Effector CD4-positive, alpha-beta T cell (primary cell): ENCODE results near the gene ABLIM3.

Experiments used
- DNase-seq: peaks from one replicate; pipeline ENCODE4 v3.0.0-alpha.2; 2020

The ABLIM3 gene

GRCh38 chr5:149195337-149195887 is 54.1 kb downstream of the ABLIM3 start:
- no peak for DNase-seq

- DNase-seq: no peak
Measured at GRCh38 chr5:149195962-149196361, 54.7 kb downstream of the ABLIM3 start.

- no peak for DNase-seq
Measured at GRCh38 chr5:149198148-149198547, 56.9 kb downstream of the ABLIM3 start.

- DNase-seq: no peak
Measured at GRCh38 chr5:149200355-149200754, 59.1 kb downstream of the ABLIM3 start.

- DNase-seq: no peak
Measured at GRCh38 chr5:149201121-149201637, 59.9 kb downstream of the ABLIM3 start.

GRCh38 chr5:149202910-149203451 is 61.7 kb downstream of the ABLIM3 start:
- no peak for DNase-seq

- DNase-seq: no peak
Measured at GRCh38 chr5:149203921-149204441, 62.7 kb downstream of the ABLIM3 start.

- no peak for DNase-seq
Measured at GRCh38 chr5:149205625-149206523, 64.6 kb downstream of the ABLIM3 start.

GRCh38 chr5:149206524-149207141 is 65.3 kb downstream of the ABLIM3 start:
- DNase-seq: no peak

- DNase-seq: no peak
Measured at GRCh38 chr5:149207831-149208230, 66.5 kb downstream of the ABLIM3 start.

- no peak for DNase-seq
Measured at GRCh38 chr5:149210225-149210624, 68.9 kb downstream of the ABLIM3 start.

- DNase-seq: no peak
Measured at GRCh38 chr5:149210968-149211490, 69.7 kb downstream of the ABLIM3 start.

GRCh38 chr5:149211566-149211965 is 70.3 kb downstream of the ABLIM3 start:
- DNase-seq: no peak

GRCh38 chr5:149212198-149212951 is 71.1 kb downstream of the ABLIM3 start:
- DNase-seq: no peak

- no peak for DNase-seq
Measured at GRCh38 chr5:149213264-149213880, 72.1 kb downstream of the ABLIM3 start.

GRCh38 chr5:149215478-149216090 is 74.3 kb downstream of the ABLIM3 start:
- DNase-seq: no peak

- DNase-seq: no peak
Measured at GRCh38 chr5:149216496-149216895, 75.2 kb downstream of the ABLIM3 start.

- no peak for DNase-seq
Measured at GRCh38 chr5:149217096-149217802, 76.0 kb downstream of the ABLIM3 start.

GRCh38 chr5:149217803-149218155 is 76.5 kb downstream of the ABLIM3 start:
- DNase-seq: no peak

- no peak for DNase-seq
Measured at GRCh38 chr5:149219584-149219983, 78.3 kb downstream of the ABLIM3 start.

- DNase-seq: no peak
Measured at GRCh38 chr5:149220750-149221149, 79.5 kb downstream of the ABLIM3 start.
